ENCODE measurements around the gene ZNF646.

- TF ChIP-seq CTCF (IDR thresholded peaks at IDR 0.05; ENCODE audit: borderline replicate concordance, extremely low read depth, low read length, poor library complexity, severe bottlenecking), result no peak
- TF ChIP-seq EZH2 (IDR thresholded peaks at IDR 0.05; ENCODE audit: borderline replicate concordance, low read depth, low read length, severe bottlenecking), result no peak
Measured at GRCh38 chr16:31042866-31043265, 31.4 kb upstream of the ZNF646 start.
